ENCODE results near the gene CRY2. TPM values are rescaled to one million over a fixed set of nuclear protein-coding genes. Genes with fewer than 3 reads are reported as not detected.

Gene CRY2
- 28.9 and 32.4 TPM in 2 replicates for total RNA-seq

GRCh38 chr11:45846974-45847910 lies at the start of gene CRY2:
TSS of gene CRY2 (plus strand) at chr11:45847475. CDS start at chr11:45847491, 16 bp downstream.

GRCh38 chr11:45804761-45805304 lies 42.4 kb upstream of the CRY2 start, which contains the start of gene SLC35C1:
TSS of gene SLC35C1 (plus strand) at chr11:45805149. CDS start at chr11:45805802, 653 bp downstream.

GRCh38 chr11:45885274-45885920 lies 38.1 kb downstream of the CRY2 start, which contains the start of gene MAPK8IP1:
TSS of gene MAPK8IP1 (plus strand) at chr11:45885651. CDS start at chr11:45885821, 170 bp downstream.

GRCh38 chr11:45906965-45907611 lies 59.8 kb downstream of the CRY2 start, which contains the start of gene FREY1:
TSS of gene FREY1 (minus strand) at chr11:45907271. CDS start at chr11:45907245, 26 bp downstream.

GRCh38 chr11:45917623-45918330 lies 70.5 kb downstream of the CRY2 start, which contains the start of gene PEX16:
TSS of gene PEX16 (minus strand) at chr11:45917877. CDS start at chr11:45917811, 66 bp downstream.

GRCh38 chr11:45922425-45923082 lies 75.3 kb downstream of the CRY2 start, which contains the start of gene LARGE2:
TSS of gene LARGE2 (plus strand) at chr11:45922656. CDS start at chr11:45922883, 227 bp downstream.

Other genes with a start within 250 kb of the CRY2 start
- gene CHST1, start 181.9 kb upstream of the CRY2 start, total RNA-seq = 0.73 and 1.8 TPM in 2 replicates
- gene SLC35C1, start 42.3 kb upstream of the CRY2 start, total RNA-seq = 11.5 and 12.8 TPM in 2 replicates
- gene MAPK8IP1, start 38.2 kb downstream of the CRY2 start, total RNA-seq = 5.5 and 9.2 TPM in 2 replicates
- gene FREY1, start 59.8 kb downstream of the CRY2 start, total RNA-seq = 1.5 TPM in 2 replicates
- 20.1 and 21.6 TPM in 2 replicates for gene PEX16, start 70.4 kb downstream of the CRY2 start, total RNA-seq
- gene LARGE2, start 75.2 kb downstream of the CRY2 start, total RNA-seq = 0.16 TPM in 1 of 2 replicates, not detected in the other